Fibroblast of lung (primary cell): ENCODE results near the gene ARID2. TPM values are rescaled to one million over a fixed set of nuclear protein-coding genes. Genes with fewer than 3 reads are reported as not detected.

Experiments
- DNase-seq, 2 donors: peaks; one replicate each; pipeline versions ENCODE4 v3.0.0 to v3.0.0-alpha.2; 2010; ENCODE audit warnings: low read depth in 2 of 2
- H2AFZ ChIP-seq: 2 replicates; pipeline ENCODE4 v1.5.1; 2012; ENCODE audit warnings: low read length, control low read depth, inconsistent platforms
- H3K27ac ChIP-seq: 2 replicates; pipeline ENCODE4 v1.5.1; 2011; ENCODE audit warnings: low read length, control low read depth; ENCODE audit not compliant: insufficient read depth
- H3K27me3 ChIP-seq: 2 replicates; pipeline ENCODE4 v1.5.1; 2011; ENCODE audit warnings: mild to moderate bottlenecking, low read length; ENCODE audit not compliant: control insufficient read depth, insufficient read depth
- H3K36me3 ChIP-seq: 2 replicates; pipeline ENCODE4 v1.5.1; 2011; ENCODE audit warnings: low read length; ENCODE audit not compliant: control insufficient read depth, insufficient read depth
- H3K4me1 ChIP-seq: 2 replicates; pipeline ENCODE4 v1.5.1; 2011; ENCODE audit warnings: low read length; ENCODE audit not compliant: control insufficient read depth, insufficient read depth; ENCODE audit errors: extremely low read depth
- H3K4me2 ChIP-seq: 2 replicates; pipeline ENCODE4 v1.5.1; 2011; ENCODE audit warnings: low read length, control low read depth; ENCODE audit not compliant: insufficient read depth; ENCODE audit errors: extremely low read depth
- H3K4me3 ChIP-seq, 4 experiments: fragments of 200-600 bp in 1 of 4; sonication (generic) in 1 of 4; replicated peaks in 1 of 4; 2 replicates each; pipeline ENCODE4 v1.5.1; 2011 to 2016; ENCODE audit warnings: low read length in 4 of 4, low read depth in 3 of 4, mild to moderate bottlenecking in 3 of 4, control low read depth in 2 of 4, inconsistent platforms in 1 of 4, mixed read lengths in 1 of 4; ENCODE audit not compliant: insufficient read depth in 1 of 4; ENCODE audit errors: control extremely low read depth in 1 of 4
- H3K79me2 ChIP-seq: 2 replicates; pipeline ENCODE4 v1.5.1; 2012; ENCODE audit warnings: mild to moderate bottlenecking, low read length, inconsistent platforms; ENCODE audit not compliant: control insufficient read depth, insufficient read depth
- H3K9ac ChIP-seq: 2 replicates; pipeline ENCODE4 v1.5.1; 2011; ENCODE audit warnings: mild to moderate bottlenecking, low read length, control low read depth; ENCODE audit not compliant: insufficient read depth
- H3K9me3 ChIP-seq: 2 replicates; pipeline ENCODE4 v1.5.1; 2012; ENCODE audit warnings: low read depth, low read length; ENCODE audit not compliant: control insufficient read depth, insufficient read depth
- H4K20me1 ChIP-seq: 2 replicates; pipeline ENCODE4 v1.5.1; 2011; ENCODE audit warnings: low read length; ENCODE audit not compliant: control insufficient read depth, insufficient read depth; ENCODE audit errors: extremely low read depth
- EZH2 ChIP-seq: IDR thresholded peaks from 2 replicates; pipeline ENCODE4 v1.5.1; 2012; ENCODE audit warnings: low read length, control low read depth, mild to moderate bottlenecking; ENCODE audit errors: missing control alignments
- polyA plus RNA-seq, 2 donors: library from polyadenylated mRNA; depleted of rRNA in 1 of 2; stranded (reverse) in 1 of 2; unstranded in 1 of 2; fragments of >200 nt; gene quantifications; 2 replicates each; pipeline ENCODE4 v1.2.1, GENCODE V29; 2011 to 2012; ENCODE audit warnings: missing spikeins in 1 of 2
- total RNA-seq: library from RNA; depleted of rRNA; stranded (reverse); fragments of >200 nt; gene quantifications from 2 replicates; pipeline ENCODE4 v1.2.1, GENCODE V29; 2014
- TF ChIP-seq, protein P1 (sequence below), 2 donors: IDR thresholded peaks in 1 of 2; conservative IDR thresholded peaks in 1 of 2; 1 replicate in 1 of 2; 2 replicates in 1 of 2; pipeline ENCODE4 v1.5.1; 2011 to 2012; ENCODE audit warnings: low read length in 2 of 2, control low read depth in 1 of 2, inconsistent platforms in 1 of 2, low read depth in 1 of 2, mild to moderate bottlenecking in 1 of 2

Gene ARID2
- total and polyA plus RNA-seq, 2 donors (not counting 1 experiment from before 2014, with no cell fraction given): 14.5 to 15.7 TPM

DNA sequence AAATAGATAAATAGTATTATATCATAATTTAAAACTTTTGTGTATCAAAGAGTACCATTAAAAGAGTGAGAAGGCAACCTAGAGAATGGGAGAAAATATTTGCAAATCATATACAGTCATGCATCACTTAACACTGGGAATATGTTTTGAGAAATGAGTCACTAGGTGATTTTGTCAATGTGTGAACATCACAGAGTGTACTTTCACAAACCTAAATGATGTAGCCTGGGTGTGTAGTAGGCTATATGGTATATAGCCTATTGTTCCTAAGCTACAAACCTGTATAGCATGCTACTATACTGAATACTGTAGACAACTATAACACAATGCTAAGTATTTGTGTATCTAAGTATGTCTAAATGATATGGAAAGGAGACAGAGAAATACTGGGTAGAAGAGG is 48.0 kb upstream of the ARID2 start:
- H3K4me1 ChIP-seq: no peaks in the 10 kb centered on the region
- H3K36me3 ChIP-seq: no peaks in the 10 kb centered on the region
- no peak for DNase-seq
- no peak for TF ChIP-seq EZH2
- H3K9ac ChIP-seq: no peak overlapping the region
- no peaks in the 10 kb centered on the region for H4K20me1 ChIP-seq
- no peak overlapping the region for H3K4me3 ChIP-seq
- no peaks in the 10 kb centered on the region for H3K27me3 ChIP-seq
- H3K4me2 ChIP-seq: no peak overlapping the region
- H3K79me2 ChIP-seq: no peaks in the 10 kb centered on the region
- no peaks in the 10 kb centered on the region for H3K9me3 ChIP-seq
- H3K27ac ChIP-seq: no peak overlapping the region
- no peak overlapping the region for H2AFZ ChIP-seq

DNA sequence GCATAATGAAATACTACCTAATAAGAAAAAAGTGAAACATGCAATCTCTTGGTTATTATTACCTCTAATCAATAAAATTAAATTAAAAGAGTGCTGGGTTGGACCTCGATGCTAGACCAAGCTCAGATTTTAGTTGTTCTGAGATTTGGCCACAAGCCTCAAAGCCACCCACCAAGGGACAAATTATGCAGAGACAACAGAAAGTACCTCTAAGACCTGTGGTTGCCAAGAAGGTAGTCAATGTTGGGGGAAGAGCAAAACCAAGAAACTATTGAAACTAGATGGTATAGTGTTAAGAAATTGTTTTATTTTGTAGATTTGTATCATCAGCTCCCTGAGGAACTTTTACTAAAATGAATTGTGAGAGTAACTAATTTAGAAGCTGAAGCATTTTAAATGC is 43.8 kb upstream of the ARID2 start:
- no peaks in the 10 kb centered on the region for H3K4me1 ChIP-seq
- no peaks in the 10 kb centered on the region for H3K36me3 ChIP-seq
- TF ChIP-seq, protein P1, sequence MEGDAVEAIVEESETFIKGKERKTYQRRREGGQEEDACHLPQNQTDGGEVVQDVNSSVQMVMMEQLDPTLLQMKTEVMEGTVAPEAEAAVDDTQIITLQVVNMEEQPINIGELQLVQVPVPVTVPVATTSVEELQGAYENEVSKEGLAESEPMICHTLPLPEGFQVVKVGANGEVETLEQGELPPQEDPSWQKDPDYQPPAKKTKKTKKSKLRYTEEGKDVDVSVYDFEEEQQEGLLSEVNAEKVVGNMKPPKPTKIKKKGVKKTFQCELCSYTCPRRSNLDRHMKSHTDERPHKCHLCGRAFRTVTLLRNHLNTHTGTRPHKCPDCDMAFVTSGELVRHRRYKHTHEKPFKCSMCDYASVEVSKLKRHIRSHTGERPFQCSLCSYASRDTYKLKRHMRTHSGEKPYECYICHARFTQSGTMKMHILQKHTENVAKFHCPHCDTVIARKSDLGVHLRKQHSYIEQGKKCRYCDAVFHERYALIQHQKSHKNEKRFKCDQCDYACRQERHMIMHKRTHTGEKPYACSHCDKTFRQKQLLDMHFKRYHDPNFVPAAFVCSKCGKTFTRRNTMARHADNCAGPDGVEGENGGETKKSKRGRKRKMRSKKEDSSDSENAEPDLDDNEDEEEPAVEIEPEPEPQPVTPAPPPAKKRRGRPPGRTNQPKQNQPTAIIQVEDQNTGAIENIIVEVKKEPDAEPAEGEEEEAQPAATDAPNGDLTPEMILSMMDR (conservative IDR thresholded peaks at IDR 0.05 in 1 of 2, IDR thresholded peaks at IDR 0.05 in 1 of 2; ENCODE audit: low read depth in 1 of 2, low read length in 2 of 2): no peak
- TF ChIP-seq EZH2: no peak
- no peak for DNase-seq
- H3K27ac ChIP-seq: no peak overlapping the region
- H3K4me3 ChIP-seq: no peak overlapping the region
- no peak overlapping the region for H3K4me2 ChIP-seq
- no peak overlapping the region for H2AFZ ChIP-seq
- H3K27me3 ChIP-seq: no peaks in the 10 kb centered on the region
- H3K9me3 ChIP-seq: no peaks in the 10 kb centered on the region
- no peaks in the 10 kb centered on the region for H3K79me2 ChIP-seq
- H3K9ac ChIP-seq: no peak overlapping the region
- H4K20me1 ChIP-seq: no peaks in the 10 kb centered on the region

DNA sequence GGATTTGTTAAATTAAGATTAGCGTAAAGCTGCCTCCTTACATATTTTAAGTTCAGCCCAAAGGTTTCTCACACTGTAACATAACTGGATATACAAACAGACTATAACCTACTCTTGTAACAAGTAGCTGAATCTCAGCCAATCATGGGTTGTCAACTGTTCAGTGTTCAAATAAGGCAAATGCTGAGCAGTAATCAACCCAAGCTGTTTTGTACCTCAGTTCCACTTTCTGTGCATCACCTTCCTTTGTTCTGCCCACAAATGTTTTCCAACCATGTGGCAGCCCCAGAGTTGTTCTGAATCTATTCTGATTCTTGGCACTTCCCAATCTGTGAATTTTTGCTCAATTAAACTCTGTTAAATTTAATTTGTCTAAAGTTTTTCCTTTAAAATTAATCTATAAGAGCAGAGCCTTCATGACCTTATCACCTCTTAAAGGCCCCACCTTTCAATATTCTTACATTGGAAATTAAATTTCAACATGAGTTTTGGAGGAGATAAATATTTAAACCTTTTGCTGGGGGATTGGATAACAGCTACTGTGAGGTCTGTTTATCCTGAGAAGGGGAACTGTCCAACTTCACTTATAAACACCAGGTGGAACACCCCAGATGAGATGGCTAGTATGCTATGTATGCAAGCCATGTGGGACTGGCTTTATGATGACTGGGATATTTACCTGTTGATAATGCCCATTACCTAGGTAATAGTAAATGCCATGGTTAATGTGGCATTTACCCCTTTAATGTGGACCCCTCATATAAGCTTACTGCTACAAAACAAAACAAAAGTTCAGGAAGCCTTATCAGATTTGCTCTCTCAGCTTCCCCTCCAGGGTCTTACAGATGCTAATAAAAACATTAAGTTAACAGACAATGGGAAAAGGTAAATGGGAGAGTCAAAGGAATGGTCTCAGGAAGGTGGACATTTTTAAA is 42.2 kb upstream of the ARID2 start:
- Histone ChIP-seq H4K20me1 (no peaks in the 10 kb centered on the region), H3K79me2 (no peaks in the 10 kb centered on the region), H3K9ac (no peak overlapping the region), H3K36me3 (no peaks in the 10 kb centered on the region), H3K4me2 (no peak overlapping the region), H3K4me3 (no peak overlapping the region), H2AFZ (no peak overlapping the region), H3K4me1 (no peaks in the 10 kb centered on the region), H3K9me3 (no peaks in the 10 kb centered on the region), H3K27me3 (no peaks in the 10 kb centered on the region), H3K27ac (no peak overlapping the region)
- DNase-seq: no peak
- no peak for TF ChIP-seq EZH2
- TF ChIP-seq, protein P1 (conservative IDR thresholded peaks at IDR 0.05 in 1 of 2, IDR thresholded peaks at IDR 0.05 in 1 of 2; ENCODE audit: low read depth in 1 of 2, low read length in 2 of 2): no peak
